GM12891 (cell line): ENCODE results near the gene SF3B5.

Experiments
- PAX5 ChIP-seq: IDR thresholded peaks from 2 replicates; pipeline ENCODE4 v1.6.1; 2011; ENCODE audit warnings: low read length, moderate library complexity, mild to moderate bottlenecking; ENCODE audit not compliant: insufficient read depth, severe bottlenecking
- POLR2A ChIP-seq: IDR thresholded peaks from 2 replicates; pipeline ENCODE4 v1.6.1; 2011; ENCODE audit warnings: low read depth, low read length, control low read depth
- POLR2AphosphoS5 ChIP-seq: IDR thresholded peaks from 2 replicates; pipeline ENCODE4 v1.6.1; 2011; ENCODE audit warnings: low read depth, low read length, control low read depth
- POU2F2 ChIP-seq: IDR thresholded peaks from 2 replicates; pipeline ENCODE4 v1.6.1; 2011; ENCODE audit warnings: low read depth, mild to moderate bottlenecking, control low read depth, low read length, moderate library complexity
- SPI1 ChIP-seq: IDR thresholded peaks from 2 replicates; pipeline ENCODE4 v1.6.1; 2011; ENCODE audit warnings: low read depth, low read length, control low read depth
- TAF1 ChIP-seq: IDR thresholded peaks from 2 replicates; pipeline ENCODE4 v1.6.1; 2011; ENCODE audit warnings: low read depth, low read length, control low read depth

- no peak for TF ChIP-seq TAF1
- TF ChIP-seq POLR2A = no peak
- TF ChIP-seq POLR2AphosphoS5 = no peak
- TF ChIP-seq PAX5 = no peak
- no peak for TF ChIP-seq POU2F2
- no peak for TF ChIP-seq SPI1
These were observed 10.8 kb upstream of the SF3B5 start for GRCh38 chr6:144106206-144106605.
